Lower leg skin (tissue), 4 donors: ENCODE measurements around the gene NDUFB8. TPM values are rescaled to one million over a fixed set of nuclear protein-coding genes. Genes with fewer than 3 reads are reported as not detected.

ENCODE experiments used
- DNase-seq, 2 donors: peaks; one replicate each; pipeline ENCODE4 v3.0.0-alpha.2; 2019; ENCODE audit warnings: low spot score in 2 of 2
- H3K4me3 ChIP-seq: fragments of 200-600 bp; sonication (generic); 2 replicates; pipeline ENCODE4 v1.5.1; 2017; ENCODE audit warnings: mild to moderate bottlenecking, low read depth; ENCODE audit not compliant: poor library complexity, severe bottlenecking
- POLR2A ChIP-seq, 2 donors: fragments of 450-650 bp; IDR thresholded peaks; one replicate each; pipeline ENCODE4 v1.6.1; 2016 to 2017; ENCODE audit warnings: antibody characterized with exemption in 2 of 2, mild to moderate bottlenecking in 1 of 2, moderate library complexity in 1 of 2
- WGBS, 2 donors: methylation state at CpG; one replicate each; pipeline ENCODE4 v1.1.5; 2018; 5-methylcytosine and 5-hydroxymethylcytosine counted together
- intact Hi-C: fragments of 100-400 bp; cut with DNase I; formaldehyde crosslinking; loops from one replicate; pipeline ENCODE4 v1.15.0; 2023; ENCODE audit warnings: low total_unique reads
- total RNA-seq, 4 donors: library from RNA; depleted of rRNA; stranded (reverse); fragments of >200 nt; gene quantifications; one replicate each; pipeline ENCODE4 v1.1.0, GENCODE V29; 2016
- TF ChIP-seq, protein P1 (sequence below), 3 donors: fragments of 450-650 bp; IDR thresholded peaks; one replicate each; pipeline ENCODE4 v1.5.1; 2016; ENCODE audit warnings: antibody characterized with exemption in 3 of 3, mild to moderate bottlenecking in 3 of 3, moderate library complexity in 2 of 3

Gene NDUFB8
- total RNA-seq, 4 donors from 2014 or later: 128 to 211 (median 177) TPM

DNA sequence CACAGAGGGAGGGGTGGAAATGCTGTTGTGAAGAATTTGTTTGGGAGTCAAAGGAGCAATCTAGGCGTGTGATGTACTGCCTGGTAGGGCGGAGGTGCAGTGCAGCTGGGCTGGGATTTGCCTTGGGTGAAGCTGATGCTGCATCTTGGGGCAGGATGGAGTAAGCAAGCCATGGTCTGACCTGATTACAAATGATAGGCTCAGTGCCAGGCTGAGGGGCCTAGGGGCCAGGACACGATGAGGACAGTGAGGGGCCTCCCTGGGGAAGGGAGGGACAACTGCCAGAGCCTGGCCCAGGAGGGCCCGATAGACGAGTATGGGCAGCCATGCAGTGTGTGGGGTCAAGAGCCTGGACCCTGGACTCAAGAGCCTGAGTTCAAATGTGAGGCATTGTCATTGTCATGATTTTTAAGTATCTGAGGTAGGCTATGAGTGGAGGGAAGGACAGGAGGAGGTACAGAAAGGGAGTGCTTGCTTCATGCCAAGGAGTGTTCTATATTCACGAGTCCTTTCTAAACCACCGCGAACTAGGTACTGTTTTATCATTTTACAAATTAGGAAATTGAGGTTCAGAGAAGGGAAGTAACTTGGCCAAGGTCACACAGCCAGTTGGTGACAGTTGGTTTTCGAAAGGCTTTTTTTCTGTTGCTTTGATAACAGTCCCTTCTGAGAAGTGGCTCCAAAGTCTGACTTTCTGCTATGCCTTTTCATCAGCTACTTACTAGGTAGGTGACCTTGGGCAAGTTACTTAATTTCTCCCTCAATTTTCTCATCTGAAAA, 35.7 kb upstream of the NDUFB8 start:
- DNase-seq: peak in 1 of 2 donors; percentile 68
- 70 to 71% methylated on average over 9 of the region's 9 CpGs for WGBS, 2 donors
- intact Hi-C loops: no loop called here
- TF ChIP-seq, protein P1, sequence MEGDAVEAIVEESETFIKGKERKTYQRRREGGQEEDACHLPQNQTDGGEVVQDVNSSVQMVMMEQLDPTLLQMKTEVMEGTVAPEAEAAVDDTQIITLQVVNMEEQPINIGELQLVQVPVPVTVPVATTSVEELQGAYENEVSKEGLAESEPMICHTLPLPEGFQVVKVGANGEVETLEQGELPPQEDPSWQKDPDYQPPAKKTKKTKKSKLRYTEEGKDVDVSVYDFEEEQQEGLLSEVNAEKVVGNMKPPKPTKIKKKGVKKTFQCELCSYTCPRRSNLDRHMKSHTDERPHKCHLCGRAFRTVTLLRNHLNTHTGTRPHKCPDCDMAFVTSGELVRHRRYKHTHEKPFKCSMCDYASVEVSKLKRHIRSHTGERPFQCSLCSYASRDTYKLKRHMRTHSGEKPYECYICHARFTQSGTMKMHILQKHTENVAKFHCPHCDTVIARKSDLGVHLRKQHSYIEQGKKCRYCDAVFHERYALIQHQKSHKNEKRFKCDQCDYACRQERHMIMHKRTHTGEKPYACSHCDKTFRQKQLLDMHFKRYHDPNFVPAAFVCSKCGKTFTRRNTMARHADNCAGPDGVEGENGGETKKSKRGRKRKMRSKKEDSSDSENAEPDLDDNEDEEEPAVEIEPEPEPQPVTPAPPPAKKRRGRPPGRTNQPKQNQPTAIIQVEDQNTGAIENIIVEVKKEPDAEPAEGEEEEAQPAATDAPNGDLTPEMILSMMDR (IDR thresholded peaks at IDR 0.05): no peak
- no peak for TF ChIP-seq POLR2A (IDR thresholded peaks at IDR 0.05)
- no peak overlapping the region for H3K4me3 ChIP-seq

DNA sequence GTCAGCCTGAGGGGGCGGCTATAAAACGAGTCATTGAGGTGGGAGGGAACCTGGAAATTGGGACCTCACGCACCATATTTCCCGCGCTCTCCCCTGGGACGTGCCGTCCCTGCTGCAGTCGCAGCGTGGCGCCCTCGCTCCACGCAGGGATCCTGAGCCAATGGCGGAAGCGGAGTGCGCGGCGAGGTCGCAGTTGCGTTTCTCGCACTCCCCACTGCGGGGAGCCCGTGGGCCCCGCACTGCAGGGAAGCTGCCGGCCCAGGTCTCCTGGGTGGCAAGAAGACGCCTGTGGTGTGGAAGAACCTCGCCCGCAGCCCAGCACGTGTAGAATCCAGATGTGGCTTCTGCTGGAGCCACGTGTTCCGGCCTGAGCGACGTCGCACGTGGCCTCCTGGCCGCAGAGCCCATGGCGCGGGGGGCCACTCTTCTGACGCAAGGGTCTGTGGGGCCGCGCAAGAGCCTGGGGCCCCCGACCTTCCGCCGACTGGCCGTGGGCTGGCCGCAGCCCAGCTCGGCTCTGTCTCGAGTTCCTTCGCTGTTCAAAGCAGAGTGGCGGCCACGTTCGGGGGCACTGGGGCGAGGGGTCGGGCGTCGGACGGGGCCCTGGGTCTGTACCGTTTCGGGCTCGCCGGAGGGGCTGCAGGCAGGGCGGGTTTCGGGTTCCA, 32.5 kb upstream of the NDUFB8 start:
- intact Hi-C loops: no loop called here
- no peak overlapping the region for H3K4me3 ChIP-seq
- no peak for TF ChIP-seq POLR2A (IDR thresholded peaks at IDR 0.05)
- TF ChIP-seq, protein P1 (IDR thresholded peaks at IDR 0.05): peak in 1 of 3 donors; percentile 33
- peak; percentile 29 to 87 for DNase-seq
- WGBS, 2 donors: 14 to 15% methylated on average over 40 to 57 of the region's 62 CpGs

DNA sequence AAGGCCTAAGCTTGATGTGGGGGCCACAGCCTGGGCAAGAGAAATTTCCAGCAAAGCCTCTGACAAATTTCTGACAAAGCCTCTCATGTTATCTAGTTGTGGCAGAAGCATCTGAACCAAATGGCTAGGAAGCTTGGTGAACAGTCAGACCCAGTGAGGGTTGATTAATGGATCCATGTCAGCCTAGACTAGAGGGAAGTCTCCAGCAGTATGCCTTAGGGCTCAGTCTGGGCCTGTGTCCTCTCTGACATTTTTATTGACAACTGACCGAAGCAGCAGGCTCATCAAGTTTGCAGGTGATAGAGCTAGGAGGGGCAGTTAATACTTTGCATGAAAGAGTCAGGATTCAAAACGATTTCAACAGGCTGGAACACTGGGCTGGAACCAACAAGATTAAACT, 31.3 kb upstream of the NDUFB8 start:
- H3K4me3 ChIP-seq: no peak overlapping the region
- TF ChIP-seq POLR2A (IDR thresholded peaks at IDR 0.05): no peak
- TF ChIP-seq, protein P1 (IDR thresholded peaks at IDR 0.05): no peak
- DNase-seq: no peak
- intact Hi-C loops: no loop called here
- 54 to 58% methylated on average over 2 of the region's 2 CpGs for WGBS, 2 donors

DNA sequence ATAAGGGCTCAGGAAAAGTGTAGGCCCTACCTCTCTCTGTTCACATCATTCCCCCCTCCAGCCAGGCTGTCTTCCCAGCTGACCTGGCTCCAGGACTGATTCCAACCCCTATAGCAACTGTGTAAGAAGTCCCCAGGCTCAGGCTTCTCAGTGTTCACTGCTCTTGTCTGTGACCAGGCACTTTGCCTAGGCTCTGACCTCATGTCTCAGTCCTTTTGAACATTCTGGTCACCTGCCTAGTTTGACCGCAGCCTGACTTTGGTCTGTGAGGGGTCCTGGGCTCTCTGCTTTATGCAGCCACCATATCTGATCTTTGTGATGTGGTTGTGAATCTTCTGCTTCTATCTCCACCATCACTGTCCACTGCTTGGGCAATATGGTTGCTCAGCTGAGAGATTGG, 30.6 kb upstream of the NDUFB8 start:
- TF ChIP-seq, protein P1 (IDR thresholded peaks at IDR 0.05): no peak
- no peak for TF ChIP-seq POLR2A (IDR thresholded peaks at IDR 0.05)
- DNase-seq: no peak
- WGBS, 2 donors: 94% methylated on average over 1 of the region's 1 CpG
- H3K4me3 ChIP-seq: no peak overlapping the region
- intact Hi-C loops: no loop called here

DNA sequence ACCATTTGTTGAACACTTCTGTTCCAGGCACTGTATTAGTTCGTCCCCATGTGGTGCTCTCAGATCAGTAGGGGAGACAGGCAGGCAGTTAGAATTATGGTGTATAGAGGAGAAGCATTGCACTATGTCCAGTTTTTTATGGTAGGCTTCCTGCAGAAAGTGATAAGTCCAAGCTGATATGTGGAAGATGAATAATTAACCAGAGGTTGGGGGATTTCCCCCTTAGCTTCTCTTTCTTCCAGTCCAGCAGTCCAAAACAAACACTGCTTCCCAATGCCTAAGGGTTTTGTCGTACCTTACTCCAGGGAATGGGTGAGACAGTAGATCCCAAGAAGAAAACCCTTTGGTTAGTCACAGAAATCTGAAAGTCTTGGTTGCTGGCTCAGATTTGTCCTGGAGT, 25.2 kb upstream of the NDUFB8 start:
- no peak overlapping the region for H3K4me3 ChIP-seq
- 94 to 97% methylated on average over 2 of the region's 2 CpGs for WGBS, 2 donors
- no peak for DNase-seq
- TF ChIP-seq POLR2A (IDR thresholded peaks at IDR 0.05): no peak
- TF ChIP-seq, protein P1 (IDR thresholded peaks at IDR 0.05): no peak
- intact Hi-C loops: no loop called here
